Measurements from ENCODE around the gene BIN1.

Gene BIN1

DNA sequence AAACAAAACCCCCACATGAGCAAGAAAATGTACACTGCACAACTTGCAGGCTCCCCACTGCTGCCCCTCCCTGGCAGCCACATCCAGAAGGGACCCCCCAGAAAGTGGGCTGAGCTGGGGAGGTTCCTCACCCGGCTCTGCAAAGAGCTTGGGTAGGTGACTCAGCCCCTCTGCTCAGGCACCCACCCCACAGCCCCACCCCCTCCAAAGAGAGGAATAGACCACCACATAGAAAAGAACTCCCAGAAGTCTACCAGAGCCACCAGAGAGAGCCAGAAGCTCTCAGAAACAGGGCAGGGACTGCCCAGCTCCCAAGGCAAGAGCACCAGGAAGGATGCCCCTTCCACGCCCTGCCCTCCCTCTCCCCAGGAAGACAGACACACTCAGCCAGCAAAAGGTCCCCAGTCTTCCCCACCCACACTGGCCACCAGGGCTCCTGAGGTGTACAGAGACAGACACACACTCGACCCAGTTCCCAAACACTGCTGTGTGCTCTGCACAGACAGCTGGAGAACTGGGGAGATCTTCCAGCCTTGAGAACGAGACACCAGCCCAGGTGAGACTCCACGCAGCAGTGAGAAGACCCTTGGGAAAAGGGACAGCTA is 28.2 kb downstream of the BIN1 start:
- peaks cover 0 to 3% (median 1%) of the 10 kb centered on the region in 4 donors for H3K4me1 ChIP-seq
- DNase-seq = no peak
- intact Hi-C loops (cut with DNase I; ENCODE audit: low total_unique reads) = loop anchor here (10.0 kb wide), 1 partner anchor 424 kb away; the partner anchor contains the start of gene GYPC

DNA sequence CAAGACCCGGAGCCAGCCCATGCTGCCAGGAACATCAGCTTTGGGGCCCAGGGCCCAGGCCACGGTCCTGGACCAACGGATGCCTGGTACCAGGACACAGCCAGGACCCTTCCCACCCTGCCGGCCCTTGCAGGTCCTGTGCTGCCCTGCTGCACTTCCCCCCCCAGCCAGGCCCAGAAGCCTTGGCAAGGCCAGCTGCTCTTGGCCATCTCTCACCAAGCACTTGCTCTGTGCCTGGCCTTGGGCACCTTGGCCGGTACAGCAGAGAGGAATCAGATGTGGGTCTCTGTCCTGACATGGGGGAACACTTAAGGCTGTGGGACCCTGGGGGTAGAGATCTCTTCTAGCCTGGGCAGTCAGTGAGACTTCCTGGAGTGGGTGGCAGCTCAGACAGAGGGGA is 28.9 kb downstream of the BIN1 start:
- H3K27ac ChIP-seq = no peak overlapping the region
- H3K27me3 ChIP-seq = no peaks in the 10 kb centered on the region
- DNase-seq = no peak
- H3K4me3 ChIP-seq = no peak overlapping the region
- TF ChIP-seq, protein P1, sequence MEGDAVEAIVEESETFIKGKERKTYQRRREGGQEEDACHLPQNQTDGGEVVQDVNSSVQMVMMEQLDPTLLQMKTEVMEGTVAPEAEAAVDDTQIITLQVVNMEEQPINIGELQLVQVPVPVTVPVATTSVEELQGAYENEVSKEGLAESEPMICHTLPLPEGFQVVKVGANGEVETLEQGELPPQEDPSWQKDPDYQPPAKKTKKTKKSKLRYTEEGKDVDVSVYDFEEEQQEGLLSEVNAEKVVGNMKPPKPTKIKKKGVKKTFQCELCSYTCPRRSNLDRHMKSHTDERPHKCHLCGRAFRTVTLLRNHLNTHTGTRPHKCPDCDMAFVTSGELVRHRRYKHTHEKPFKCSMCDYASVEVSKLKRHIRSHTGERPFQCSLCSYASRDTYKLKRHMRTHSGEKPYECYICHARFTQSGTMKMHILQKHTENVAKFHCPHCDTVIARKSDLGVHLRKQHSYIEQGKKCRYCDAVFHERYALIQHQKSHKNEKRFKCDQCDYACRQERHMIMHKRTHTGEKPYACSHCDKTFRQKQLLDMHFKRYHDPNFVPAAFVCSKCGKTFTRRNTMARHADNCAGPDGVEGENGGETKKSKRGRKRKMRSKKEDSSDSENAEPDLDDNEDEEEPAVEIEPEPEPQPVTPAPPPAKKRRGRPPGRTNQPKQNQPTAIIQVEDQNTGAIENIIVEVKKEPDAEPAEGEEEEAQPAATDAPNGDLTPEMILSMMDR (IDR thresholded peaks at IDR 0.05) = no peak
- H3K9me3 ChIP-seq = no peaks in the 10 kb centered on the region
- H3K4me1 ChIP-seq = no peaks in the 10 kb centered on the region
- no peaks in the 10 kb centered on the region for H3K36me3 ChIP-seq
- intact Hi-C loops (cut with DNase I; ENCODE audit: low total_unique reads) = loop anchor here (10.0 kb wide), 1 partner anchor 423 kb away; the partner anchor contains the start of gene GYPC

More for the DNA sequence above, 28.2 kb downstream of the BIN1 start:
- Histone ChIP-seq H3K9me3 (no peaks in the 10 kb centered on the region), H3K36me3 (no peaks in the 10 kb centered on the region), H3K4me3 (no peak overlapping the region), H3K27me3 (no peaks in the 10 kb centered on the region), H3K27ac (no peak overlapping the region)
- TF ChIP-seq, protein P1 (IDR thresholded peaks at IDR 0.05) = no peak

DNA sequence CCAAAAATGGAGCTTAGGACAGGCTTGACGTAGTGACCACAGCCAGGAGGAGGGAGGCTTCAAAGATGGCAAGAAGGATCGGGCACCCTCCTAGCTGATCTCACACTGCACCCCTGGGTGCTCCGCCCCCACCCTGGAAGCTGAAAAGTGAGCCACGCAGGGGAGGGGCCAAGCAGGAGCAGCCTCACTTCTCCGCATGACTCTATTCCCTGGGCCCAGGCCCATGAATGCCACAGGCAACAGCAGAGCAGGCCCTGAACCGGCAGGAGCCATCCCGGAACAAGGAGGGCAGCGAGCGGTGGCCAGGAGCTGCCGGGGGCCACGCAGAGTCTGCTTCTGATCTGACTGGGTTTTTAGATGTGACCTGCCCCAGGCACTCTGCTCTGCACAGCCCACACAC is 30.0 kb downstream of the BIN1 start:
- Histone ChIP-seq H3K4me3 (no peak overlapping the region), H3K27ac (no peak overlapping the region), H3K27me3 (no peaks in the 10 kb centered on the region), H3K4me1 (no peaks in the 10 kb centered on the region), H3K9me3 (no peaks in the 10 kb centered on the region), H3K36me3 (no peaks in the 10 kb centered on the region)
- intact Hi-C loops (cut with DNase I; ENCODE audit: low total_unique reads) = loop anchor here (10.0 kb wide), 1 partner anchor 422 kb away; the partner anchor contains the start of gene GYPC
- TF ChIP-seq, protein P1 (IDR thresholded peaks at IDR 0.05) = no peak
- no peak for DNase-seq

DNA sequence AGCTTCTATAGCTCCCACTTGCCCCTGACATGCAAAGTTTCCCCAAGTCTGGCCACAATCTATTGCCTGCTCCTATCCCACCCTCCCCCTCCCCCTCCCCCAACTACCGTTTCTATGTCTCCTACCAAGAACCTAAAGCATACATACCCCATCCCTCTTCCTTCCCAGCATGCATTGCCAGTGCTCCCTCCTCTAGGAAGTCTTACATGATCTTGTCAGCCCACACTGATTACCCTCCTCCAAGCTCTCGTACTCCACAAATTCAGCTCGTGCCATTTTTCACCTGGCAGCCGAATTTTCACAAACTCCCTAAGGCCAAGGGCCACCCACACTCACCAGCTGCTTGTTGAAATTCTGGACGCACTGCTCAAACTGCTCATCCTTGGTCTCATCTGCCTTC is 30.7 kb downstream of the BIN1 start:
- TF ChIP-seq, protein P1 (IDR thresholded peaks at IDR 0.05) = no peak
- Histone ChIP-seq H3K4me3 (no peak overlapping the region), H3K36me3 (no peaks in the 10 kb centered on the region), H3K4me1 (no peaks in the 10 kb centered on the region), H3K27me3 (no peaks in the 10 kb centered on the region), H3K27ac (no peak overlapping the region), H3K9me3 (no peaks in the 10 kb centered on the region)
- no peak for DNase-seq
- intact Hi-C loops (cut with DNase I; ENCODE audit: low total_unique reads) = loop anchor here (10.0 kb wide), 1 partner anchor 421 kb away; the partner anchor contains the start of gene GYPC

DNA sequence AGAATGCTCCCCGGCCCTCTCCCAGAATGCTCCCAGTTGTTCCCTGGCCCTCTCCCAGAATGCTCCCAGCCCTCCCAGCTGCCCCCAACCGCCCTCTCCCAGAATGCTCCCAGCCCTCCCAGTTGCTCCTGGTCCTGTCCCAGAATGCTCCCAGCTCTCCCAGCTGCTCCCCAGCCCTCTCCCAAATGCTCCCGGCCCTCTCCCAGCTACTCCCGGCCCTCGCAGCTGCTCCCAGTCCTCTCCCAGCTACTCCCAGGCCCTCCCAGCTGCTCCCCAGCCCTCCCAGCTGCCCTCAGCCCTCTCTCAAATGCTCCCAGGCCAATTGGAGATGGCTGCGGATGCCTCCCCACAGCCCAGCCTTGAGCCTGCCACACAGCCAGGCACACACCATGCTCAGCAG is 31.1 kb downstream of the BIN1 start:
- H3K27ac ChIP-seq = no peak overlapping the region
- no peaks in the 10 kb centered on the region for H3K27me3 ChIP-seq
- H3K36me3 ChIP-seq = peaks cover 0 to 1% (median 0%) of the 10 kb centered on the region in 3 donors
- no peaks in the 10 kb centered on the region for H3K9me3 ChIP-seq
- no peaks in the 10 kb centered on the region for H3K4me1 ChIP-seq
- TF ChIP-seq, protein P1 (IDR thresholded peaks at IDR 0.05) = no peak
- intact Hi-C loops (cut with DNase I; ENCODE audit: low total_unique reads) = loop anchor here (10.0 kb wide), 1 partner anchor 421 kb away; the partner anchor contains the start of gene GYPC
- no peak for DNase-seq
- no peak overlapping the region for H3K4me3 ChIP-seq
